Mesendoderm (in vitro differentiated cells): ENCODE data around the gene SRC.

Source experiments
- DNase-seq: peaks from one replicate; pipeline ENCODE4 v3.0.0; 2013
- H2AK5ac ChIP-seq: 2 replicates; pipeline ENCODE4 v1.6.1; 2013; ENCODE audit warnings: low read length, inconsistent platforms
- H2BK120ac ChIP-seq: 2 replicates; pipeline ENCODE4 v1.6.1; 2013; ENCODE audit warnings: low read depth, mild to moderate bottlenecking, low read length, moderate library complexity, mixed read lengths
- H2BK15ac ChIP-seq: replicated peaks from 2 replicates; pipeline ENCODE4 v1.6.1; 2013; ENCODE audit warnings: low read depth, mild to moderate bottlenecking, moderate library complexity
- H2BK5ac ChIP-seq: 2 replicates; pipeline ENCODE4 v1.6.1; 2013; ENCODE audit warnings: low read length, inconsistent platforms
- H3K18ac ChIP-seq: 2 replicates; pipeline ENCODE4 v1.6.1; 2013; ENCODE audit warnings: mild to moderate bottlenecking, low read length, mixed read lengths
- H3K23ac ChIP-seq: one replicate; pipeline ENCODE4 v1.6.1; 2013; ENCODE audit warnings: low read length
- H3K27ac ChIP-seq: 2 replicates; pipeline ENCODE4 v1.5.1; 2013; ENCODE audit warnings: low read depth, mild to moderate bottlenecking, inconsistent platforms, low read length, moderate library complexity
- H3K27me3 ChIP-seq: 2 replicates; pipeline ENCODE4 v1.6.1; 2013; ENCODE audit warnings: low read length, control low read depth, mild to moderate bottlenecking, inconsistent platforms; ENCODE audit not compliant: insufficient read depth, poor library complexity
- H3K36me3 ChIP-seq: 2 replicates; pipeline ENCODE4 v1.6.1; 2013; ENCODE audit warnings: low read length, inconsistent platforms; ENCODE audit not compliant: control insufficient read depth, insufficient read depth
- H3K4ac ChIP-seq: one replicate; pipeline ENCODE4 v1.6.1; 2013; ENCODE audit warnings: low read depth, mild to moderate bottlenecking, low read length, moderate library complexity
- H3K4me1 ChIP-seq: 2 replicates; pipeline ENCODE4 v1.6.1; 2013; ENCODE audit warnings: low read depth, low read length, inconsistent platforms; ENCODE audit not compliant: control insufficient read depth
- H3K4me2 ChIP-seq: 2 replicates; pipeline ENCODE4 v1.6.1; 2013; ENCODE audit warnings: low read length
- H3K4me3 ChIP-seq: 2 replicates; pipeline ENCODE4 v1.5.1; 2013; ENCODE audit warnings: mild to moderate bottlenecking, low read length
- H3K56ac ChIP-seq: one replicate; pipeline ENCODE4 v1.6.1; 2013; ENCODE audit warnings: low read length
- H3K79me1 ChIP-seq: 2 replicates; pipeline ENCODE4 v1.6.1; 2013; ENCODE audit warnings: low read length, inconsistent platforms
- H3K79me2 ChIP-seq: 2 replicates; pipeline ENCODE4 v1.6.1; 2013; ENCODE audit warnings: mild to moderate bottlenecking, low read length; ENCODE audit not compliant: control insufficient read depth, insufficient read depth
- H3K9ac ChIP-seq: 2 replicates; pipeline ENCODE4 v1.6.1; 2013; ENCODE audit warnings: low read length, inconsistent platforms
- H4K5ac ChIP-seq: one replicate; pipeline ENCODE4 v1.6.1; 2013; ENCODE audit warnings: low read length
- H4K8ac ChIP-seq: one replicate; pipeline ENCODE4 v1.6.1; 2013; ENCODE audit warnings: low read depth, mild to moderate bottlenecking, control low read depth, low read length, moderate library complexity
- WGBS: extraction: QIAGEN DNeasy Blood & Tissue Kit; methylation state at CpG from one replicate; pipeline ENCODE4 v1.1.7; 2013; ENCODE audit warnings: low lambda C conversion rate, missing lambda C conversion rate; ENCODE audit not compliant: insufficient coverage; ENCODE audit errors: extremely low coverage; 5-methylcytosine and 5-hydroxymethylcytosine counted together

Gene SRC

GRCh38 chr20:37385176-37385575 lies 39.2 kb downstream of the SRC start:
- Histone ChIP-seq H3K4me1 (no peaks in the 10 kb centered on the region), H4K8ac (no peak overlapping the region), H2BK120ac (no peak overlapping the region), H2AK5ac (no peak overlapping the region), H3K79me1 (peaks cover 4% of the 10 kb centered on the region), H3K27me3 (no peaks in the 10 kb centered on the region), H2BK15ac (no peak overlapping the region), H4K5ac (no peak overlapping the region), H3K36me3 (peaks cover 7% of the 10 kb centered on the region), H3K18ac (no peak overlapping the region), H3K9ac (peak overlapping the region; percentile 56), H3K4me3 (no peak overlapping the region), H3K27ac (no peak overlapping the region), H3K4ac (no peak overlapping the region), H2BK5ac (no peak overlapping the region), H3K23ac (no peak overlapping the region), H3K56ac (peak overlapping the region; percentile 76), H3K79me2 (no peaks in the 10 kb centered on the region), H3K4me2 (no peak overlapping the region)
- no peak for DNase-seq
- no CpG with 5 or more reads among the region's 17 CpGs for WGBS

GRCh38 chr20:37385659-37386504 lies 39.9 kb downstream of the SRC start:
- Histone ChIP-seq H3K4me3 (no peak overlapping the region), H3K36me3 (peaks cover 7% of the 10 kb centered on the region), H3K79me1 (peaks cover 4% of the 10 kb centered on the region), H3K23ac (no peak overlapping the region), H3K27ac (no peak overlapping the region), H2BK120ac (no peak overlapping the region), H3K79me2 (no peaks in the 10 kb centered on the region), H3K18ac (no peak overlapping the region), H3K27me3 (no peaks in the 10 kb centered on the region), H3K4ac (no peak overlapping the region), H4K5ac (no peak overlapping the region), H3K4me2 (no peak overlapping the region), H2BK15ac (no peak overlapping the region), H2AK5ac (no peak overlapping the region), H4K8ac (no peak overlapping the region), H3K4me1 (no peaks in the 10 kb centered on the region), H2BK5ac (no peak overlapping the region), H3K9ac (no peak overlapping the region), H3K56ac (no peak overlapping the region)
- no CpG with 5 or more reads among the region's 25 CpGs for WGBS
- no peak for DNase-seq

- Histone ChIP-seq H3K4ac (no peak overlapping the region), H3K23ac (no peak overlapping the region), H2BK15ac (no peak overlapping the region), H2BK5ac (no peak overlapping the region), H2BK120ac (no peak overlapping the region), H4K5ac (no peak overlapping the region), H2AK5ac (no peak overlapping the region), H3K18ac (no peak overlapping the region), H3K9ac (no peak overlapping the region), H3K36me3 (peaks cover 7% of the 10 kb centered on the region), H3K4me3 (no peak overlapping the region), H4K8ac (no peak overlapping the region), H3K4me2 (no peak overlapping the region), H3K79me2 (no peaks in the 10 kb centered on the region), H3K56ac (no peak overlapping the region), H3K79me1 (peaks cover 1% of the 10 kb centered on the region), H3K27me3 (no peaks in the 10 kb centered on the region), H3K27ac (no peak overlapping the region), H3K4me1 (no peaks in the 10 kb centered on the region)
- no CpG with 5 or more reads among the region's 20 CpGs for WGBS
- DNase-seq, result no peak
These were observed 40.7 kb downstream of the SRC start for GRCh38 chr20:37386505-37387251.

- H3K79me1 ChIP-seq, result no peaks in the 10 kb centered on the region
- no peak overlapping the region for H2BK5ac ChIP-seq
These were observed 41.8 kb downstream of the SRC start for GRCh38 chr20:37387519-37388269.

GRCh38 chr20:37388831-37389230 lies 42.9 kb downstream of the SRC start:
- Histone ChIP-seq H3K56ac (no peak overlapping the region), H2AK5ac (no peak overlapping the region), H3K36me3 (peaks cover 7% of the 10 kb centered on the region), H2BK120ac (no peak overlapping the region), H3K23ac (no peak overlapping the region), H3K27me3 (no peaks in the 10 kb centered on the region), H3K4ac (no peak overlapping the region), H3K4me2 (no peak overlapping the region), H3K79me2 (no peaks in the 10 kb centered on the region), H3K4me1 (no peaks in the 10 kb centered on the region), H2BK5ac (no peak overlapping the region), H3K9ac (no peak overlapping the region), H3K18ac (no peak overlapping the region), H4K8ac (no peak overlapping the region), H2BK15ac (no peak overlapping the region), H3K79me1 (no peaks in the 10 kb centered on the region), H3K4me3 (no peak overlapping the region), H4K5ac (no peak overlapping the region), H3K27ac (no peak overlapping the region)
- no peak for DNase-seq
- WGBS, result no CpG with 5 or more reads among the region's 9 CpGs

More at GRCh38 chr20:37387519-37388269, 41.8 kb downstream of the SRC start:
- Histone ChIP-seq H3K18ac (no peak overlapping the region), H3K27ac (no peak overlapping the region), H3K36me3 (peaks cover 7% of the 10 kb centered on the region), H4K5ac (no peak overlapping the region), H2BK15ac (no peak overlapping the region), H2AK5ac (no peak overlapping the region), H3K4me2 (no peak overlapping the region), H4K8ac (no peak overlapping the region), H3K27me3 (no peaks in the 10 kb centered on the region), H3K79me2 (no peaks in the 10 kb centered on the region), H3K9ac (no peak overlapping the region), H3K4ac (no peak overlapping the region), H2BK120ac (no peak overlapping the region), H3K56ac (no peak overlapping the region), H3K23ac (no peak overlapping the region), H3K4me3 (no peak overlapping the region), H3K4me1 (no peaks in the 10 kb centered on the region)
- no CpG with 5 or more reads among the region's 13 CpGs for WGBS
- no peak for DNase-seq
